Omental fat pad (tissue), 4 donors: ENCODE data around the gene TMPRSS3. TPM values are rescaled to one million over a fixed set of nuclear protein-coding genes. Genes with fewer than 3 reads are reported as not detected.

ENCODE experiments used
- ATAC-seq: fragments of 150-250 bp; one replicate; pipeline ENCODE4 v1.9.1; 2016; ENCODE audit warnings: mild to moderate bottlenecking, moderate library complexity; ENCODE audit not compliant: low FRiP score
- DNase-seq: peaks from one replicate; pipeline ENCODE4 v3.0.0-alpha.2; 2019; ENCODE audit warnings: low spot score
- total RNA-seq, 4 donors: library from RNA; depleted of rRNA; stranded (reverse); fragments of >200 nt; gene quantifications; one replicate each; pipeline ENCODE4 v1.1.0, GENCODE V29; 2016
- TF ChIP-seq, protein P1 (sequence below), 3 donors: fragments of 450-650 bp; IDR thresholded peaks; one replicate each; pipeline ENCODE4 v1.5.1; 2016 to 2017; ENCODE audit warnings: antibody characterized with exemption in 3 of 3, mild to moderate bottlenecking in 3 of 3, moderate library complexity in 2 of 3

Gene TMPRSS3
- total RNA-seq, 4 donors from 2014 or later: 0.32 to 8.7 (median 5.9) TPM

DNA sequence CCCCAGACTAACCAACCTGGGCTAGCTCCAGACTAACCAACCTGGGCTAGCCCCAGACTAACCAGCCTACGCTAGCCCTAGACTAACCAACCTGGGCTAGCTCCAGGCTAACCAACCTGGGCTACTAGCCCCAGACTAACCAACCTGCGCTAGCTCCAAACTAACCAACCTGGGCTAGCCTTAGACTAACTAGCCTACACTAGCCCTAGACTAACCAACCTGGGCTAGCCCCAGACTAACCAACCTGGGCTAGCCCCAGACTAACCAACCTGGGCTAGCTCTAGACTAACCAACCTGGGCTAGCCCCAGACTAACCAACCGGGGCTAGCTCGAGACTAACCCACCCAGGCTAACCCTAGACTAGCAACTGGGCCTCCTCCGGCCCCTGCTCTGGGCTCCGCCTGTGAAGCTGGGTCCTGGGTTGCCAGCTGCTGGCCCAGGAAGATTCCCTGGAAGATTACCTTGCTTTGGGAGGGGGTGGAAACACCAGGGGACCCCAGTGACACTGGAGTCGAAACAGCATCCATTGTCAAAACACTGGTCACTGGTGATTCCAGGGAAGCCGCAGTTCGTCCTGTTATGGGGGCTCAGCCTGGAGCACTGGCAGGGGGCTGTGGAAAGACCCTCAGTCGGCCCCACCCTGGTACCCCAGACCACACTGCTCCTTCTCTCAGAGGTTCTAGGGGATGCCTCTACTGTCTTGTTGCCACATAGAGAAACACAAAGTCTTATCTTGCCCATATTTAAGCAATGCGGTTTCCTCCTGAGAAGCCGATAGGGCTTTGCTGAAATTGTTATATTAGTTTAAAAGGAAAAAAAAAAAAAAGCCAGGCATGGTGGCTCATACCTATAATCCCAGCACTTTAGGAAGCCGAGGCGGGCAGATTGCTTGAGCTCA is 46.2 kb downstream of the TMPRSS3 start:
- DNase-seq (no peak), ATAC-seq (no peak)
- TF ChIP-seq, protein P1, sequence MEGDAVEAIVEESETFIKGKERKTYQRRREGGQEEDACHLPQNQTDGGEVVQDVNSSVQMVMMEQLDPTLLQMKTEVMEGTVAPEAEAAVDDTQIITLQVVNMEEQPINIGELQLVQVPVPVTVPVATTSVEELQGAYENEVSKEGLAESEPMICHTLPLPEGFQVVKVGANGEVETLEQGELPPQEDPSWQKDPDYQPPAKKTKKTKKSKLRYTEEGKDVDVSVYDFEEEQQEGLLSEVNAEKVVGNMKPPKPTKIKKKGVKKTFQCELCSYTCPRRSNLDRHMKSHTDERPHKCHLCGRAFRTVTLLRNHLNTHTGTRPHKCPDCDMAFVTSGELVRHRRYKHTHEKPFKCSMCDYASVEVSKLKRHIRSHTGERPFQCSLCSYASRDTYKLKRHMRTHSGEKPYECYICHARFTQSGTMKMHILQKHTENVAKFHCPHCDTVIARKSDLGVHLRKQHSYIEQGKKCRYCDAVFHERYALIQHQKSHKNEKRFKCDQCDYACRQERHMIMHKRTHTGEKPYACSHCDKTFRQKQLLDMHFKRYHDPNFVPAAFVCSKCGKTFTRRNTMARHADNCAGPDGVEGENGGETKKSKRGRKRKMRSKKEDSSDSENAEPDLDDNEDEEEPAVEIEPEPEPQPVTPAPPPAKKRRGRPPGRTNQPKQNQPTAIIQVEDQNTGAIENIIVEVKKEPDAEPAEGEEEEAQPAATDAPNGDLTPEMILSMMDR (IDR thresholded peaks at IDR 0.05): no peak

DNA sequence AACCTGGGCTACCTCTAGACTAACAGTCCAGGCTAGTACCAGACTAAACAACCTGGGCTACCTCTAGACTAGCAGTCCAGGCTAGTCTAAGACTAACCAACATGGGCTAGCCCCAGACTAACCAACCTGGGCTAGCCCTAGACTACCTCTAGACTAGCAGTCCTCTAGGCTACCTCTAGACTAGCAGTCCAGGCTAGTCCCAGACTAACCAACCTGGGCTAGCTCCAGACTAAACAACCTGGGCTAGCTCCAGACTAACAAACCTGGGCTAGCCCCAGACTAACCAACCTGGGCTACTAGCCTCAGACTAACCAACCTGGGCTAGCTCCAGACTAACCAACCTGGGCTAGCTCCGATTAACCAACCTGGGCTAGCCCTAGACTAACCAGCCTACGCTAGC is 47.1 kb downstream of the TMPRSS3 start:
- no peak for DNase-seq
- no peak for ATAC-seq
- TF ChIP-seq, protein P1 (IDR thresholded peaks at IDR 0.05): no peak

DNA sequence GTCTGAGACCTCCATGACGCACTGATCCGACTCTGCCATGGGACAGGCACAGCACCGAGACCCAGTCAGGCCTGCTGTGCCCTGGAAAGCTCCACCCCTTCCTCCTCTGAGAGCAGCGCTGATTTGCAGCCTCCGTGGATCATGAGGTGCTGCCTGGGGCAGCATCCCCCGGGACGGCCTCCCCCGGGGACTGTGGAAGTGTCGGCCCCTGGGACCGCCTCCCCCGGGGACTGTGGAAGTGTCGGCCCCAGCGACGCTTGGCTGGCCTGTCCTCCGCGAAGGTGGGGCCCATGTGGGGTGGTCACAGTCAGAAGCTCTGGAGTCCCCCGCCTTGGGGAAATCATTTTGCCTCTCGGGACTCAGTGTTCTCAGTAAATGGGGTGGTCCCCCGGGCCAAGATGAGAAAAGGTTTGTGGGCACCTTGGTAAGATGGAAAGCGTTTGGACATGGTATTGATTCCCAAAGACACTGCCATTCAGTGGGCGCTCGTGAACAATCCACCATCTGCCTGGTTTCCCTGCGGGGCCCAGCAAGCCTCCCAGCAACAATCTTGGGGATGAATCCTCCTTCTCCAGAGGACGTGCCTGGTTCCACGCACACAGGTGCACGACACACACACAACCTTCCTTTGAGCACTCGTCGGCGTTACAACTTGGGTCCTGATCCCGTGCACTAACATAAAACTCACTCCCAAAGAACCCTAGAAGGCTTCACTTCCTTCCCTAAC is 48.1 kb downstream of the TMPRSS3 start:
- DNase-seq: no peak
- TF ChIP-seq, protein P1 (IDR thresholded peaks at IDR 0.05): no peak

DNA sequence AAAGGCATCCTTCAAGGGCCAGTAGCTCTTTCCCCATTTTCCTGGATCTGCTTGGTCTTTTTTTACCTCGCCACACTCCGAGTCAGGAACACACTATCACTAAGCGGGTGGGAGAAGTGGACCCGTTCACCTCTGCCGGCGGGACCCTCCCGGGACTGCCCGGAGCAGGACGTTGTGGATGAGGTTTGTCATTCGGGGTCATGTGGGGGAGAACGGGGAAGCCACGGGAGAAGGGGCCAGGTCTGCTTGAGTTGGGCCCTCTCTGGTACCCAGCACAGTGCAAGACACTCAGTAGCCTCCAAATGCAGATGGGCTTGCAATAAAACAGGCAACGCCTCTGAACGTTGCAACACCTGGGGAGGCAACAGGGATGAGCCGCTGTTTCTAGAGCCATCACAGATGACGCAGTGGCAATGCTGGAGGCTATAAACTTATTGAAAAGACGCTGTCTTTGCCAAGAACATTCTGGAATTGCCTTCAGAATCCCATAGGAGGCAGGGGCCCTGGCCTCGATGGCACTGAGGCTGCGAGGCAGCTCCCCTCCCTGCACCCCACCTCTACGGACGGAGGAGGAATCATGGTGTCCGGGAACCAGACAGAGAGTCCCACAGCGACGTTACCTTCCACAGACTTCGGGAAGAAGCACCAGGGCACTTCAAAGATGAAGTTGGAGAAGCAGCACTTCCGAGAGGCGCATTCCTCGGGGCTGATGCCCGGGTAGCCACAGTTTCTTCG is 48.8 kb downstream of the TMPRSS3 start:
- TF ChIP-seq, protein P1 (IDR thresholded peaks at IDR 0.05): no peak
- no peak for ATAC-seq

More for the DNA sequence above, 48.1 kb downstream of the TMPRSS3 start:
- no peak for ATAC-seq

DNA sequence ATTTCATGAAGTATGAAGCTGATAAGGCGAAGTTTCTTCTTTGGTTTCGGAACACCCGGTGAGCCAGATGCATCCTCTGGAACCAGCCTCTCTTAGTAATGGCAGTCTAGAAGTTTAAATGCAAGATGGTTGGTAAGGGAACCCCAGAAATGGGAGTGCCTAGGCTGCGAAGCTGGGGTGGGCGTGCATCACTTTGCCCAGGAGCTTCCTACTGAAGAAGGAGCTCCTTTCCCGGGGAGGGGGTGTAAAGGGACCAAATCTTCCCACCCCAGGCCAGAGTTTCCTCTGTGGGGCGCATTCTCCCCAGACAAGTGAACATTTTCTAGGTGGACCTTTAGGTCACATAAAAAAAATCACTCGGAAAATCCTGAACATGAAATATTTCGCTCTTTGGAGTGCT is 49.4 kb downstream of the TMPRSS3 start:
- no peak for ATAC-seq
- TF ChIP-seq, protein P1 (IDR thresholded peaks at IDR 0.05): no peak
- no peak for DNase-seq

More for the DNA sequence above, 48.8 kb downstream of the TMPRSS3 start:
- DNase-seq: no peak

DNA sequence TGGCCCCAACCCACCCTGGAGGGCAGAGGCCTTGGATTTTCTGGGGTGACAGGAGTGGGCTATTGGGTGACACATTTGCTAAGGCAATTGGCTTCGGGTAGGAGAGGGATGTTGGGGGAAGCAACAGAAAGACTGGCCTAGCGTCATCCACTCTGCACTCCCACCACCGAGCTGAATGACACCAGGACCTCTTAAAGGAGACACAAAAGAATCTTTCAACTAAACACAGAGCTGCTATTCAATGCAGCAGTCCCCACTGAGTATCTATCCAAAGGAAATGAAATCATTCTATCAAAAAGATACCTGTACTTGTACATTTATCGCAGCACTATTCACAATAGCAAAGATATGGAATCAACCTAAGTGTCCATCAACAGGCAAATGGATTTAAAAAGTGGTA is 51.2 kb downstream of the TMPRSS3 start:
- TF ChIP-seq, protein P1 (IDR thresholded peaks at IDR 0.05): no peak
- no peak for DNase-seq
- ATAC-seq: no peak
